Muscle of arm (tissue), 12 donors: ENCODE measurements around the gene TCEA2. TPM values are rescaled to one million over a fixed set of nuclear protein-coding genes. Genes with fewer than 3 reads are reported as not detected.

Experiments used
- DNase-seq: peaks from one replicate; pipeline ENCODE4 v3.0.0-alpha.2; 2013
- polyA plus RNA-seq, 12 donors: library from polyadenylated mRNA; unstranded; fragments of 120-200 nt; gene quantifications; one replicate each; pipeline ENCODE4 v1.2.1, GENCODE V29; 2013; ENCODE audit not compliant: insufficient read length in 12 of 12

TCEA2 gene
- polyA plus RNA-seq, 12 donors = 35.5 to 59.2 (median 42.4) TPM; not detected in 1

DNA sequence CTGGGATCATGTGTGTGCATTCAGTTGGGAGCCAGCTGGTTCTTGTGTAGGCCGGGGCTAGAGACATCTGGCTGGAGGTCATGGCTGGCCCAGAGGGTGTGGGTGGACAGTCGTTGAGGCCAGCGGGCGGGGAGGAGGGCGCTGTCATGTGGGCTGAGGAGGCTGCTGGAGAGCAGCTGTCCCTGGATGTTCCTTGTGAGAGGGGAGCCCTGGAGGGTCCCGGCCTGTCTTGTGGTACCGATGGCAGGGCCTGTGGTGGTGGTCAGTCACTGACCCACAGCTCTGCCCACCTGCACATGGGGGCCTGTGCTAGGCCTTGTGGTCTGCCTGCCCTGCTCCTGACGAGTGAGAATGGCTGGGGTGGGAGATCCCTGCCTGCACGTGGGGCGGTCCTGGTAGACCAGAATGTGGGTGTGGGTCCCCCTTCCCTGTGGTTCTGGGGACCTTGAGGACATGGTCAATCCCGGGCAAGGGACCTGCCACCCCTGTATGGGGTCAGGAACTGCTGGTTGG lies 29.0 kb upstream of the TCEA2 start:
- no peak for DNase-seq

DNA sequence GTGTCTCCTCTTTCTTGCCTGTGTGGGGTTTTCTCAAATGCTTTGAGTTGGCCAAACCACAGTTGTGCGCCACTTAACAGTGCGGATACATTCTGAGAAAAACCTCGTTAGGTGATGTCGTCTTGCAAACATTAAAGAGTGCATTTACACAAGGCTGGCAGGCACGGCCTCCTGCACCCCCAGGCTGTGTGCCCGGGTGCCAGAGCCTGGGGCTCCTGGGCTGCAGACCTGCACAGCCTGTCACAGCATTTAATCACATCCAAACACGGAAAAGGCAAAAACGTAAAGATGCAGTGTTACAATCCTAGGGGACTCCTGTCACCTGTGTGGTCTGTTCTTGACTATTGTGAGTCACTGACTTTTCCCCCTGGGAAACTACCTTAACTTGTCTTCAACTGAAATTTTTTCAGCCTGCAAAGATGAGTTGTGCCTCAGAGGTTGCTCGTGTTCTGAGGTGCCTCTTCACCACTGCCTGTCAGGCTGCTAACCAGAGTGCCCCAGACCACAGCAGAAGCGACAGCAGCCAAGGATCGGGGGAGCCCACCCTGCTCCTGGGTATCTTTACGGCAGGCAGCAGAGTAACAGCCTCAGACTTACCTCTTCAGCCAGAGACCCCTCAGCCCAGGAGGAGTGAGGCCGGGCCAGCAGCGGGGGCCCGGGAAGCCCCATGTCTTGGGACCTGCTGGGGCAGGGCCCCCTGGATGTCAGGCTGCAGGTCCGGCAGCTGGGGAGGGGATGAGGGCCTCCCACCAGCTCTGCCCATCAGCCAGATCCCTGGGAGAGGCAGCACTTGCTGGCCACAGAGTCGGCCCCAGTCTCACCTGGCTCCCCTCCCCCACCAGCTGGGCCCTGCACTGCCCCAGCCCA lies 27.7 kb upstream of the TCEA2 start:
- no peak for DNase-seq

DNA sequence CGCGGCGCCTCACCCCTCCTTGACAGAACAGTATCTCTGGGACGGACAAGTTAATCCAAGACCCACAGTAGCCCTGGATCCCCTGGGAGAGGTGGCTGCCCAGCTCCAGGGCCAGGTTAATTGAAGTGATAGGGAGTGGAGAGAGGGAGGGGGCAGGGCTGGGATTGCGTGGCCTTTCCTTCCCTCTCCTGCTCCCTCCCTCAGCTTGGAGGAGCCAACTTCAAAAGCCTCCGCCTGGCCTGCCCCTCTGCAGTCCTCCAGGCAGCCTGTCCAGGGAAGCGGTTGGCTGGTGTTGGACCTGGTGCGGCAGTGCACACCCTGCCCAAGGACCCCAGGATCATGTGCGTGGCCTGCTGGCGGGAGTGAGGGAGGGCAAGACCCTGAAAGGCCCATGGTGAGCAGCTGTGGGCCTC lies 27.1 kb upstream of the TCEA2 start, which contains the start of gene C20orf204:
Gene C20orf204 (plus strand): TSS at position 250 of the 413 bp plus-strand sequence. CDS start 142 bp downstream, at position 392.
- DNase-seq = no peak

DNA sequence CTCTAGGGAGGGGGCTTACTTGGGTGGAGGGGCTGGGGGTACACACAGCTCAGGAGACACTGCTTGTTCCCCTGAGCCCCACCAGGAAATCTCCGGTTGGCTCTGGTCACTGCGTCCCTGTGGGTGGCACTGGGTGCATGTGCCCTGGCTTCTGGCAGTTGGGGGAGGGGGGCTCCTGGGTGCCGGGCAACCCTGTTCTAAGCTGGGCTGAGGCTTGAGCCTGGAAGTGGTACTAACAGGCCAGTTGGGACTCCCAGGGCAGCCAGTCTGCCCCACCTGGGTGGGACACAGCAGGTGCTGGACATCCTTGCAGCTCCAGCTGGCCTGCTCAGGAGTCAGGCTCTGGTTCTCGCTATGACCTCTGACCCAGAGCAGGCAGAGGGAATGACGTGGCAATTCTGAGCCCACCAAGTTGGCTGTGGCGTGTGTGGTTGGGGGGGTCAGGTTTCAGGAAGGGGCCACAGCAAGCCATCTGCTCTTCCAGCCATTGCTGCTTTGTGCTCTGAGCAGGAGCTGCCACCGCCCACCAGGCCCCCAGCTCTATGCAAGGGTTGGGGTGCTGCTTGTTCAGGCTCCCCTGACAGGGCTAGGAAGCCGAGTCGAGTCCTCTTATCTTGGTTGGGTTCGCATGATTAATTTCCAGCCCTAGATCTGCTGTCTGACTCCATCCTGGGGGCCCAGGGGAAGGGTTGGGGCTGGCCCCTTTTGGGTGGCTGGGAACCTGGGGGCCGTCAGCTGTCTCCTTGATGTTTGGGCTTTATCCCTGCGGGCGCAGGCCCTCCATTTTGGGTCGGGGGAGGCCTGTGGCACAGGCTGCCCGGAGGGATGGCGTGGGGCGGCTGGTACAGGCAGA lies 26.4 kb upstream of the TCEA2 start:
- no peak for DNase-seq

DNA sequence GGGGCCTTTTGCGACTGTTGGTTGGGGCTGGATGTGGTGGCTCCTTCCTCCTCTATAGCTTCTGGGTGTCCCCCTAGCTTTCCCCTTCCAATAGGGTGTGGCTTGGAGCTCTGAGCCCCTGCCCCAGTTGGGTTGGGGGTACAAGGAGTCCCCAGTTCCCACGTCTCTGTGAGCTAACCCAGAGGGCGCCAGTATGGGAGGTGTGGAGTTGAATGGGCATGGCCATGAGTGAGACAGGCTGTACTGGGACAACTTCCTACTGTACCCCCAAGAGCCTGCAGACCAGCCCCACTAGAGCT lies 25.9 kb upstream of the TCEA2 start:
- DNase-seq = no peak

DNA sequence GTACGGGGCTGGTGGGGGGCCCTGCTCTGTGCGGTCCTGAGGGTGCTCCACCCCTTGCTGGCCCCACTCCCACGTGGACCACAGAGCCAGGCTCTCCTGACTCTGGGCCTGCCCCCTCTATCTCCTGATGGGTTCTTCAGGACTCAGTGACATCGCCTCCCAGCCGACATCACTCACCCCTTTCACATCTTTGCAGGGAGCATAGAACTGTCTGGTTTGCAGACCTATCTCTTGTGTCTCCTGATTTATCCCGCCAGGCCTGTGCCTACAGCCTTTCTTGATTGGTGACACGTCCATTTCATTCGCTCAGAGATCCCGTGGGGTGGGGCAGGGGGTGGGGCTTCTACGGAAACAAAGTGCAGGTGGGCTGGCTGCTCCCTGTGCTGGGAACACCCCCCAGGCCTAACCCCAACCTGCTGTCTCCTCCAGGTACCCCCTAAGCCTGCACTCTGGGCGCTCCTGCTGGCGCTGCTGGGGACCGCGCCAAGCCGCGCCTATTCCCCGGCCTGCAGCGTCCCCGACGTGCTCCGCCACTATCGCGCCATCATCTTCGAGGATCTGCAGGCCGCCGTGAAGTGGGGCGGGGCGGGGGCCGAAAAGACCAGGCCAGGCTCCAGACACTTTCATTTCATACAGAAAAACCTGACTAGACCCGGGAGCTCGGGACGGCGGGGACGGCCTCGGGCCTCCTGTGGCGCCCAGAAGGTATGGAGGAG lies 25.3 kb upstream of the TCEA2 start:
- DNase-seq = no peak

DNA sequence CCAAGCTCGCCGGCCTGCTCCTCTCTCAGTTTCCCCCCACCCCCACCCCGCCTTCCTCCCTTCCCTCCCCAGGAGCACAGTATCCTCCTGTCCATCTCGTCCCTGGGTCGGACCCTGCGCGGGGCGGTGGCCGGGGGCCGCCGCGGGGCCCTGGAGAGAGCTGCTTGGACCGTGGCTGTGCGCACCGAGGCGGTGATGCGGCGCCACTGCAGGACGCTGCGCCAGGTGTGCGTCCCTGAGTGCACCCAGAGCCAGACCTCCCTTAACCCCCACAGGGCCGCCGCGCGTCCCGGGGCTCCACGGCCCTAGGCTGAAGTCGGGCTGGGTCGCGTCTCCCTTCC lies 24.8 kb upstream of the TCEA2 start:
- no peak for DNase-seq

DNA sequence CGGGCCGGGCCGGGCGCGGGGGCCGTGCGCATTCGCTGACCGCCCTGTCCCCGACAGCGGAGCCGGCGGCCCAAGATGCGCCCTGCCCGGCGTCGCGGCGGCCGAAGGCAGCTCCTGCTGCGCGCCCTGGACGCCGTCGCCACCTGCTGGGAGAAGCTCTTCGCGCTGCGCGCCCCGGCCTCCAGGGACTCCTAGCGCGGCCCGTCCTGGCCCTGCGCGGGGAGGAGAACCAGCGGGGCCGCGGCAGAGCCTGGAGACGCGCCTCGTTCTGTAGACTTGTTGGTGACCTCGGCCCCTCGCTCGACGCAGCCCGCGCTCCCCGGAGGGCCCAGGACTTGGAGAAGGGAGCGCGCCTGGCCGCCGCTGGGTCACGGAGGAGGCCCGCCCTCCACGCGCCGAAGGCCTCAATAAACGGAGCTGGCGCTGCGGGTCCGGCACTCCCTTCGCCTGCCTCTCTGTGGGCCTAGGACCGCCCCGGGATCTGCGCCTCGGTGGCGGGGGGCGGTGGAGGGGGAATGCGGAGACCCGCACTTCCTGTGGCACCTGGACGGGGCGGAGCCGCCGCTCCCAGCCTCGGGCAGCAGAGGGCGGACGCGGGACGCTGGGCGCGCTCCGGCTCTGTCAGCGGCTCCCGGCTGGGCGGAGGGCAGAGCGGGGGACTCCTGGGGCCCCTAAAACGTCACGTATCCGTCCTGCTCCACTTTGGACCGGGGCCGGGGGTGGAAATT lies 24.3 kb upstream of the TCEA2 start:
- DNase-seq = peak; percentile 53

DNA sequence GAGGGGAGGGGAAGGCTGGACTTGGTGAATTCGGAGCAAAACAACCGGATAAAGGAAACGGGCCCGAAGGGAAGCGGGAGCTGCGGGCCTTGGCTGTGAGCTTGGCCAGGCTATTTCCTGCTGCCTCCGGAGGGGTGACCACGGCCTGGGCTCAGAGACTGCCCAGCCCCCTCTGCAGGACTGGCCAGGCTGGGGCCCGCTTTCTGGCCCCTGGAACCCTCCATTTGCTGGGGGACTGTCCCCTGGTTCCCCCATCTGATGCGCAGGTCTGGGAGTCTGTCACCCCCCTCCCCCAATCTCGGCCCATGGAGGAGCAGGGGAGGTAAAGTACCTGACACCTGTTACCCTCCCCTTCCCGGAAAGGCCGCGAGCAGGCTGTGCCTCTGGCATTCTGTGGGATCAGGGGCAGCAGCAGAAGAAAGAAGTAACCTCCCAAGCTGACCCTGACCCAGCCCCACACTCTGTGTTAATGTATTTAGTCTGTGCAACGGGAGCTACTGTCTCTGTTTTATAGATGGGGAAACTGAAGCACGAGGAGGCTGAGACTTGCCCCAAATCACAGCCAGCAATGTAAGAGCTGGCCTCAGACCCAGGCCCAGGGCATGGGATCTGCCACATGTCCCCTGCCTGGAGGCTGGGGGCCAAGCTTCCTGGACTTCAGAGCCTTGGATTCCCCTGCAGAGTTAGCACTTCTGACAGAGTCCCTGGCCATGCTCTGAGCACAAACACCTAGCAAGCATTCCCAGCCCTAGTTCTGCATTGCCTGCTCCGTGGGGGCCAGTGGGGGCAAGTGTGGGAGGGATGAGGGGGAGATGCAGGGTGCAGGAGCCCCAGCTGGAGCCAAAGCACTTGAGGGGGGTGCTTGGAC lies 23.5 kb upstream of the TCEA2 start:
- DNase-seq = no peak

DNA sequence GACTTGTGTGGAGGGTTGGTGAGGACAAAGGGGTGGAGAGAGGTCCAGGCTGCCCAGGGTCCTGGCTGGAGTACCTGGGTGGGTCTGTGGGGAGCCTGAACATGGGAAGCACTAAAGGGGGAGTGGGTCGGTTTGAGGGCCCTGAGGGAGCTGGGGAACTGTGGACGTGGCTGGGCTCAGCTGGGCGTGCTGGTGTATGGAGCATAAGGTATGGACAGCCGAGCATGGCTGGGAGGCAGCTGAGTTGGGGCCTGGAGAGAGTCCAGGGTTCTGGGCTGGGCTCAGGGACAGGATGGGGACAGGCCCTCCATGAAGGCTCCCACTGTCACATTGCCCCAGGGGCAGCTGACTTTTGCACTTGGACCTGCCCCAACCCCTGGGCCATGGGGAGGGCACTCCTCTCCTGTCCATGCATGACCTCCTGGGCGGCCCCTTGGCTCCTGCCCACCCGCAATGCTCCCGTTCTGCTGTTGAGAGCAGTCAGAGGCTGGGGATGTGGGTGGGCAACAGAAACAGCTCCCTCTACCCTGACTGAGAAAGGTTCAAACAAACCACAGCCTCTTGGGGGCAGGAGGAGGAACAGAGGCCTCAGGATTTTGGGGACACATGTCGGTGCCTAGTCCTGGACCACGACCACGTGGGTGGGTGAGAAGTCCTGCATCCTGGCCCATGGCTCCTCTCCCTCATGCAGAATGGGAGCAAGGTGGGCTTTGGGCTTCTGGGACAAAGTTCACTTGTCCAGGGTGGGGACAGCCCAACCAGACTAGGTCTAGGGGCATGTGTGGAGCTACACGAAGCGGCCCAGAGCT lies 22.6 kb upstream of the TCEA2 start:
- no peak for DNase-seq

DNA sequence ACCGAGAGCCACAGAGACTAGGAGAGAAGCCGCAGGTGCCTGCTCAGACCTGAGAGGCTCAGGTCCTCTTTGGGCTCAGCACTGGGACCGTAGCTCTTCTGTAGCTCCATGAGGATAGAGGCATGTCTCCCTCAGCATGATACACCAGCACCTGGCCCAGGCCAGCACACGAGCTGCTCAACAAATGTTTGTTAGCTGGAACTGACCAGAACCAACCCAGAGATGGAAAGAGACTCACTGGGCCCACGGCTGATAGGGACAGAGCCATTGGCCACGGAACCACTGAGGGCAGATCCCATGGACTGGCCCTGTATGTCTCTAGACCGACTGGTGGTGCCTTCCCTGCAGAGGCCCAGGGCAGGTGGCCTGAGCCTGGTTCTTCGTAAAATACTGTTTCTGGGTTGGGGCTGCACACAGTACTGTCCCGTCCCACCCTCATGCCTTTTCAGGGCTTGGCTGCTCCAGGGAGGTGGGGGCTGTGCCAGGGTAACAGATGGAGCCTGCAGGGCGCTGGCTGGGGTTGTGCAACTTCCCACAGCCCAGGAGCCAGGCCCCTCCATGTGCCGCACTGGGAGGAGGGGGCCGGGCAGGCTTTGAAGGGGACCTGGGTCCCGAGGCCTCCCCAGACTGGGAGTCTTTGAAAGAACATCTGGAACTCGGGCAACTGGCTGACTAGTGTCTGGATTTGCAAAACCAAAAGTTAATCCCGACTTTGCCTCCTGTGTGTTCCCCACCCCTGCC lies 21.8 kb upstream of the TCEA2 start:
- no peak for DNase-seq

DNA sequence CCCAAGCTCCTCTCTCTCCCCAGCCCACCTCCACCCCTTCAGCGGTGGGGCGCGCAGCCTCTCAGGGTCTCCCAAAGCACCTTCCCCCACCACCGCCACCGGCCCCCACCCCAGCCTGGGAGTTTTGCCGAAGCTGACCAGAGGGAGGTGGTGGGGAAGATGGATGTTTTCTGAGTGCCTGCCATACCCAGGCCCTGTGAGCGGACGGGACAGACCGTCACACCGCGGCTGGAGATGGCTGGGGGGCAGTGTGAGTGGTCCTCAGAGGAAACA lies 21.3 kb upstream of the TCEA2 start:
- DNase-seq = no peak

DNA sequence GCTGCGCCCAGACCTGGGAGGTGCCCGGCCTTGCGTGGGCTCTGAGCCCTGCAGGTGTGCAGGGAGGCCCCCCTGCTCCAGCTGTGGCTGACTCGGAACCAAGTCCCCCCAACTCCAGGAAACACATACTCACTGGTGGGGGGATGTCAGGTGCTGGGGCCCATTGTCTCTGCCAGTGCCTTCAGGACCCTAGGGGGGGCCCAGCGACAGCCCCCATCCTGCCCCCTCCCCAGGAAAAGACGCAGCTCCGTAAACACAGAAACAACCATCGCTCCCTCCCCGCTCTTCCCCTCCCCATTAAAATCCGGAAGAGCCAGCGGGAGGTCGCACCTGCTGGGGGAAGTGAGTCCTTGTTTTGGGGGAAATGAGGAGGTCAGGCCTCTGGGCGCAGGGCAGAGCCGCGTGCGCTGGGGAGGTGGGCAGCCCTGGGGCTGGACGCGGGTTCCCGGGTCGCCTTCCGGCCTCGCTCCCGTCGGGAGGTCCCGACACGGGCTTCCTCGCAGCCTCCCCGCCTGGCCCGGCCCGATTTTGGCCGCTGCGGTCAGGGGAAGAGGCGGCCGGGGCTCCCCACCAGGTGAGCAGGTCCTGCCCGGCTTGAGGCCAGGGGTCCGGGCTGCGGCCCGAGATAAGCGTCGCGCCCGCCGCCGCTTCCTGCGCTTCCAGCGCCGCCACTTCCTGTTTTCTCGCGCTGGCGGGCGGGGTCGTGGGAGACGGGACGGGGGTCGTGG lies 20.8 kb upstream of the TCEA2 start:
- no peak for DNase-seq

DNA sequence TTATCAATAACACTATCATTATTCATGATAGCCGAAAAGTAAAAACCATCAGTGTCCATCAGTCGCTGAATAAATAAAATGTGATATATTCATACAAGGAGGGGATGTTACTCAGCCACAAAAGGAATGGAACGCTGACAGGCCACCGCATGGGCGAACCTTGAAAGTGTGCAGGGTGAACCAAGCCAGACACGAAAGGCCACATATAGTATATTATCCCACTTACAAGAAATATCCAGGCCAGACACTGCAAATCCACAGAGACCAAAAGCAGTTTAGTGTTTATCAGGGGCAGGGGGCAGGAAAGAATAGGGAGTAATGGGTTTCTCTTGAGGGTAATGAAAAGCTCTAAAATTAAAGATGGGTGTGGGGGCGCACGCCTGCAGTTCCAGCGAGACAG lies 19.2 kb upstream of the TCEA2 start:
- DNase-seq = no peak

DNA sequence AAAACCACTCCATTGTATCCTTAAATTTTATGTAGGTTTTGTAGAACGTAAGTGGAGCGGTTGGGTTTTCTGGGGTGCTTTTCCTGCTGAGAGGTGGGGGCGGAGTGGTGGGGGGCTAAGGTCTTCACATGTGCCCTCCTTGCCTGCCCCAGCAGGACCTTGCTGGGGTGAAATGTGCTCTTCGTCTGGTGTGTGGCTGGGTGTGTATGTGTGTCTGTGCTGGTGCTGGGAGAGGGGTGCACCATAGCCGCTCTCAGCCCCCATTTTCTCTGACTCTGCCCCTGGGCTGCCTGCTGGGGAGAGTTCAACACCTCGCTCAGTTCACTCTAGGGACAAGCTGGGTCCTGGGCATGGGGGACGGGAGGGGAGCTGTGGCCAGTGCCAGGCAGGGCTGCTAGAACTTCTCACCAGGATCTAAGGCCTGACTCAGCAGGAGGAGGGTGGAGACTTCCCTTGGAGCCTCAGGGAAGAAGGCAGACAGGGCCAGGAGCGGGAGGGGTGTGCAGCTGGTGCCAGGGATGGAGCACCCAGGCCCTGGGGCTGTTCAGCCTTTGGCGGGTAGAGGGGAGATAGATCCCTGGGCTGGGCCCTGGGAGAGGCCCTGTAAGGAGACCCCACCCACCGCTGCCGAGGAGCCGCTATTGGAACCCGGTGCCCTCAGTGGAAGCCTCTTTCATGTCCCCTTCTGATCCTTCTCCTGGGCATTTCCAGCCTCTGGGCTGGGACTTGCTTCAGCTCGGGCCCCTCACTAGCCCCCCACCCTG lies 18.3 kb upstream of the TCEA2 start:
- DNase-seq = no peak

DNA sequence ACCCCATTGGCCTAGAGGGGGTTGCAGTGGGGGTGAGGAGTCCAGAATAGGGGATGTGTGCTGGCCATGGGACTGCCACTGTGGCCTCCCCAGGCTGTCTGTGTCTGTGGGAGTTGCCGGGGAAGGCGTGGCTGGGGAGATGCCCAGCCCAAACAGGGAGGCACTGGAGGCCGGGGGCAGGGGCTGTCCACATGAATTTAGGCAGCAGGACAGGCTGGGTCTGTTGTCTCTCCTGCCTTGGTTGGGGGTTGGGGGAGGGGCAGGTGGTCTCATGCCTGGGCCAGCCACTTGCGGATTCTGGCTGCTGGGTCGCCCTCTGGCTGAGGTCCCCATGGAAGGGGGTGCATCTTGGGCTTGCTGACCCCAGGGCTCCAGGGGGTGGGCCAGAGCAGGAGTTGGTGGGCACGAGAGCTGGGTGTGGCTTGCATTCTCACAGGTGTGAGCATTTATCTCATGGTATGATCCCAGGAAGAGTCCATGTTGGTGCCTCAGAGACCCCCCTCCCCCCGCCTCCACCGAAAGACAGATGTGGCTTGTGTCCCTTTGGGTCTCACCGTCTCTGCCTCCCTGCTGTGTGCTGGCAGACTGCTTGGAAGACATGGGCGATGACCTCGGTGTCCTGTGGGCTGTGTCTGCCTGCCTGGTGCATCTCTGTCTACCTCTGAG lies 17.5 kb upstream of the TCEA2 start:
- no peak for DNase-seq

DNA sequence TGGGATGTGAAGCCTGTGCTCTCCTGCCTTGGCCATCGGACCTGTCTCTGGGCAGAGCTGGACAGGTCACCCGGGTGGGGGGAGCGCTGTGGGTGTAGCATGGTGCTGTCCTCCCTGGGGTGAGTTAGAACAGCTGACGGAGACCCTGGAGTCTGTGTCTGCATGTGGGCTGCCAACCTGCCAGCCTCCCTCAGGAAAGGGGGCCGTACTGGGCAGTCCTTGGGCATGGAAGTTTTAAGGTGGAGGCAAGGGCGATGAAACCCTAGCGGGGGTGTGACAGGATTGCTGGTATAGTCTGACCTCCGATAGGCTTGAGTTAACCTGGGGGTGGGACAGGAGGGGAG lies 16.0 kb upstream of the TCEA2 start:
- no peak for DNase-seq
